ENCODE results near the gene ARHGAP45.
"Not testable (repeated sequence)": the region's sequence is repeated elsewhere in the genome, so short reads cannot be mapped to it uniquely, and the experiment has no call there.

ARHGAP45 gene

GRCh38 chr19:1122972-1123363, 56.0 kb downstream of the ARHGAP45 start:
- H3K4me1 Mint-ChIP-seq (ENCODE audit: low read depth) = peaks cover 17% of the 10 kb centered on the region
- no peak overlapping the region for H3K4me3 Mint-ChIP-seq
- peak overlapping the region; percentile 78 for H3K27ac Mint-ChIP-seq
- H3K36me3 Mint-ChIP-seq (ENCODE audit: low read depth) = peaks cover 91% of the 10 kb centered on the region
- no peaks in the 10 kb centered on the region for H3K27me3 Mint-ChIP-seq
- no peaks in the 10 kb centered on the region for H3K9me3 Mint-ChIP-seq
- DNase-seq = peak; percentile 70

- H3K36me3 Mint-ChIP-seq (ENCODE audit: low read depth) = peaks cover 90% of the 10 kb centered on the region
- peaks cover 17% of the 10 kb centered on the region for H3K4me1 Mint-ChIP-seq (ENCODE audit: low read depth)
- DNase-seq = no peak
- no peaks in the 10 kb centered on the region for H3K9me3 Mint-ChIP-seq
- H3K27me3 Mint-ChIP-seq = no peaks in the 10 kb centered on the region
- H3K4me3 Mint-ChIP-seq = no peak overlapping the region
- no peak overlapping the region for H3K27ac Mint-ChIP-seq
Observed at GRCh38 chr19:1123381-1123780, 56.4 kb downstream of the ARHGAP45 start.

GRCh38 chr19:1123885-1124677, 57.1 kb downstream of the ARHGAP45 start:
- Mint-ChIP-seq H3K4me1 (ENCODE audit: low read depth) (peaks cover 19% of the 10 kb centered on the region), H3K27me3 (no peaks in the 10 kb centered on the region), H3K4me3 (no peak overlapping the region), H3K9me3 (no peaks in the 10 kb centered on the region), H3K36me3 (ENCODE audit: low read depth) (peaks cover 86% of the 10 kb centered on the region), H3K27ac (peak overlapping the region; percentile 11)
- DNase-seq = no peak

- Mint-ChIP-seq H3K9me3 (no peaks in the 10 kb centered on the region), H3K27ac (peak overlapping the region; percentile 73), H3K4me1 (ENCODE audit: low read depth) (peaks cover 34% of the 10 kb centered on the region), H3K4me3 (no peak overlapping the region), H3K36me3 (ENCODE audit: low read depth) (peaks cover 89% of the 10 kb centered on the region), H3K27me3 (no peaks in the 10 kb centered on the region)
- no peak for DNase-seq
Observed at GRCh38 chr19:1125601-1126467, 58.9 kb downstream of the ARHGAP45 start.

GRCh38 chr19:1126984-1127760, 60.2 kb downstream of the ARHGAP45 start:
- Mint-ChIP-seq H3K27me3 (no peaks in the 10 kb centered on the region), H3K27ac (peak overlapping the region; percentile 79), H3K9me3 (no peaks in the 10 kb centered on the region), H3K4me1 (ENCODE audit: low read depth) (peaks cover 34% of the 10 kb centered on the region), H3K4me3 (peak overlapping the region; percentile 10), H3K36me3 (ENCODE audit: low read depth) (peaks cover 81% of the 10 kb centered on the region)
- no peak for DNase-seq

- no peaks in the 10 kb centered on the region for H3K9me3 Mint-ChIP-seq
- peaks cover 39% of the 10 kb centered on the region for H3K4me1 Mint-ChIP-seq (ENCODE audit: low read depth)
- H3K27me3 Mint-ChIP-seq = no peaks in the 10 kb centered on the region
- peaks cover 75% of the 10 kb centered on the region for H3K36me3 Mint-ChIP-seq (ENCODE audit: low read depth)
- H3K4me3 Mint-ChIP-seq = no peak overlapping the region
- no peak for DNase-seq
- peak overlapping the region; percentile 79 for H3K27ac Mint-ChIP-seq
Observed at GRCh38 chr19:1128106-1128505, 61.1 kb downstream of the ARHGAP45 start.

- H3K27me3 Mint-ChIP-seq, DNase-seq, H3K9me3 Mint-ChIP-seq: not testable (repeated sequence)
- peak overlapping the region; percentile 12 for H3K4me3 Mint-ChIP-seq
- peak overlapping the region; percentile 98 for H3K27ac Mint-ChIP-seq
- peaks cover 46% of the 10 kb centered on the region for H3K4me1 Mint-ChIP-seq (ENCODE audit: low read depth)
- peaks cover 71% of the 10 kb centered on the region for H3K36me3 Mint-ChIP-seq (ENCODE audit: low read depth)
Observed at GRCh38 chr19:1129084-1129483, 62.1 kb downstream of the ARHGAP45 start.

GRCh38 chr19:1129535-1129934, 62.6 kb downstream of the ARHGAP45 start:
- peak overlapping the region; percentile 94 for H3K4me3 Mint-ChIP-seq
- H3K4me1 Mint-ChIP-seq (ENCODE audit: low read depth) = peaks cover 50% of the 10 kb centered on the region
- peak overlapping the region; percentile 98 for H3K27ac Mint-ChIP-seq
- H3K36me3 Mint-ChIP-seq (ENCODE audit: low read depth) = peaks cover 67% of the 10 kb centered on the region
- no peaks in the 10 kb centered on the region for H3K27me3 Mint-ChIP-seq
- no peak for DNase-seq
- no peaks in the 10 kb centered on the region for H3K9me3 Mint-ChIP-seq

GRCh38 chr19:1130771-1131717, 64.1 kb downstream of the ARHGAP45 start:
- no peaks in the 10 kb centered on the region for H3K9me3 Mint-ChIP-seq
- H3K27ac Mint-ChIP-seq = peak overlapping the region; percentile 98
- H3K4me1 Mint-ChIP-seq (ENCODE audit: low read depth) = peaks cover 55% of the 10 kb centered on the region
- H3K36me3 Mint-ChIP-seq (ENCODE audit: low read depth) = peaks cover 52% of the 10 kb centered on the region
- H3K4me3 Mint-ChIP-seq = peak overlapping the region; percentile 94
- peak; percentile 73 for DNase-seq
- H3K27me3 Mint-ChIP-seq = no peaks in the 10 kb centered on the region

- Mint-ChIP-seq H3K9me3 (no peaks in the 10 kb centered on the region), H3K36me3 (ENCODE audit: low read depth) (peaks cover 44% of the 10 kb centered on the region), H3K27me3 (no peaks in the 10 kb centered on the region), H3K27ac (peak overlapping the region; percentile 98), H3K4me1 (ENCODE audit: low read depth) (peaks cover 55% of the 10 kb centered on the region), H3K4me3 (peak overlapping the region; percentile 94)
- DNase-seq = peak; percentile 92
Observed at GRCh38 chr19:1131718-1132551, 65.0 kb downstream of the ARHGAP45 start.

GRCh38 chr19:1132552-1133383, 65.8 kb downstream of the ARHGAP45 start:
- H3K9me3 Mint-ChIP-seq = no peaks in the 10 kb centered on the region
- DNase-seq = peak; percentile 77
- H3K4me1 Mint-ChIP-seq (ENCODE audit: low read depth) = peaks cover 49% of the 10 kb centered on the region

GRCh38 chr19:1133471-1133929, 66.5 kb downstream of the ARHGAP45 start:
- Mint-ChIP-seq H3K4me3 (peak overlapping the region; percentile 94), H3K4me1 (ENCODE audit: low read depth) (peaks cover 47% of the 10 kb centered on the region), H3K9me3 (no peaks in the 10 kb centered on the region), H3K27me3 (no peaks in the 10 kb centered on the region), H3K27ac (peak overlapping the region; percentile 98), H3K36me3 (ENCODE audit: low read depth) (peaks cover 33% of the 10 kb centered on the region)
- DNase-seq = peak; percentile 86

More at GRCh38 chr19:1132552-1133383, 65.8 kb downstream of the ARHGAP45 start:
- peak overlapping the region; percentile 98 for H3K27ac Mint-ChIP-seq
- peak overlapping the region; percentile 94 for H3K4me3 Mint-ChIP-seq
- peaks cover 36% of the 10 kb centered on the region for H3K36me3 Mint-ChIP-seq (ENCODE audit: low read depth)
- no peaks in the 10 kb centered on the region for H3K27me3 Mint-ChIP-seq

Measured in activated T-cell treated with anti-CD3 and anti-CD28 coated beads, Interleukin-2, amount 50 U/mL, for 24 hours (primary cell).